HG02870 (cell line): ENCODE measurements around the gene FAF1.

ENCODE experiments used
- ATAC-seq: cut with Tn5 transposase; IDR thresholded peaks from one replicate; pipeline ENCODE4 v1.9.1; 2021; ENCODE audit warnings: mild to moderate bottlenecking, moderate library complexity; ENCODE audit not compliant: unreplicated experiment

FAF1 gene

DNA sequence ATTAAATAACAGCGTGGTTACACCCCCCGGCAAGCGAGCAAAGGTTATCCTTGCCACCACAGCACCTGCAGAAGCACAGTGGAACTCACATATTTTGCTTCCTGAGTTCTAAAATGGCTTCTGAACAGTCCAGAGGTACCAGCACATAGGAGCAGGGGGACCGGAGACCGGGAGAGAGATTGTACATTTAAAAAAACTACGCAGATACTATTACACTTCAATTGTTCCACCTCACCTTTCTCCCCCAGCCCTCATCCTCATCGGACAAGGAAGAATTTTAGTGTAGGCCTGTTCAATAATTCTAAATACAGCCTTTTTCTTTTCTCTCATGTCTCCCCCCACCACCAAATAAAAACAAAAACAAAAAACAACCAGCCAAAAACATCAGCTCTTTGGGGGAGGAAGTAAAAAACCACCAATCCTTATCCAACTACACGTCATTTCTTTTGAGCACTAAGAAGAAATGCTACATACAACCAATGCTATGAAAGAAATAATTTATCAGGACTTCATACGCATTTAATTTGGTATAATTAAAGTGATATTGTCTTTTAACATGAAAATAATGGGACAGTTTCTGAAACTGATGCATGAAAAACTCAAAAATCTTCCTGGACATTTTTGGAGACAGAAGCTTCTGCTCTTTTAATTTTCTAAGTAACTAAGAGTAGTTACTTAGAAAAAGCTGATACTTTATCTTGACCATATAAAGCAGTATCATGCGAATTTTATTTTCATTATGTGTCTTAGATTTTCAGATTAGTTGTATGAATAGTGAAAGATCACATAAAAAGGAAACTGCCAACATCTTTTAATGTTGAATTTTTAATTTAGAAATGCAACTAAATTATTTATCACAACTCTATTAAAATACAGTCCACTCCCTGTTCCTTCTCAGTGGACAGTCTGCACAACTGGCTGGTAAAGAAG, 19.1 kb upstream of the FAF1 start:
- no peak for ATAC-seq

DNA sequence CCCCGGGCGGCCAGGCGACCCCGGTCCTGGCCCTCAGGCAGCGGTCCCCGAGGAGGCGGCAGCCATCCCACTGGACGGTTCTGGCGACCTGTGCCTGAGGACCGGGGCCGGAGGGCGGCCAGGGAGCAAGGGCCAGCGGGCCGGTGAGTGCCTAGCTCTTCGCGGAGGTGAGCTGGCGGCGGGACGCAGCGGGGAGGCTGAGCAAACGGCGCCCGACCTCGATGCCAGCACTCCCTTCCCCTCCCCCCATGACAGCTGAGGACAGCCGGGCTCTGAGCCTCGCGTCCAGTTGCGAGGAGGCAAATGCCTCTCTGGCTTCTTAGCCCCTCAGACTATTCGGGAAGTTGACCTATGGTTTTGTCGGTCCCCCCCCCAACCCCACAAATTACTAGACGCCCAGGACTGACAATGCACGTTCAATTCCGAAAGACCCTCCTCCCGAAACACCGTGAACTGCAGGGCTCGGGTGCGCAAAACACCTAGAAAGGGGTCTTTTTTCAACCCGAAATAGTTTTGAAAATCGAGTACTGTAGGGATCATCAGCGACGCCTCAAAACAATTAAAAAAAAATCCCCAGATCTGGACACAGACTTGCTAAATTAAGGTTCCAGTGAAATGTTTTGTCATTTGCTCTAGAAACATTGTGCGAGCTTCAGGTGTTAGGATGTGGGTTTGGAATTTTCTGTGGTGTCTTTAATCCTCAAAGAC, 18.2 kb upstream of the FAF1 start:
- peak; percentile 31 for ATAC-seq

DNA sequence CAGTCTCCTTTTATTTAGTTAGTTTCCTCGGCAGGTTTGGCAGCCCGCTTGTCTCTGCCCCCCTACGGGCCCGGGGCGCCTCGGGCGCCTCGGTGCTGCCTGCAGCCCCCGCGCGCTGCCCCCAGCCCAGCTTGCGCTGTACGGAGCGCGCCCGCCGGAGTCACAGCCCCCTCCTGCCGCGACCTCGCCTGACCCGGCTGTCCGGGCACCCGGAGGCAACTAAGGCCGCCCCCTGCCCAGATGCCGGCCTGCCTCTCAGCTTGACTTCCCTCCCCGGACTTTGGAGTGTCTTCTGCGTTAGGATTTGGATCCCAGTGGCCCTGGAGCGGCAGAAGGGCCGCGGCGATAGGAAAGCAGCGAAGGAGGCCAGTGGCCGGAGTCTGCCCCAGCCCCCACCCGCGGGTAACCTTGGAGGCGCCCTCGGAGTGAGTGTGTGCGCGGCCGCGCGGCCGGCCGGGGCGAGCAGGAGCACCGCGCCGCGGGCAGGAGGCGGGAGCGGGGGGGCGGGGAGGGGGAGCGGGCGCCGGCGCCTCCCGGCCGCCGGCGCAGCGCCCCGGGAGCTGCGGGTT, 17.6 kb upstream of the FAF1 start:
- ATAC-seq: peak; percentile 34

DNA sequence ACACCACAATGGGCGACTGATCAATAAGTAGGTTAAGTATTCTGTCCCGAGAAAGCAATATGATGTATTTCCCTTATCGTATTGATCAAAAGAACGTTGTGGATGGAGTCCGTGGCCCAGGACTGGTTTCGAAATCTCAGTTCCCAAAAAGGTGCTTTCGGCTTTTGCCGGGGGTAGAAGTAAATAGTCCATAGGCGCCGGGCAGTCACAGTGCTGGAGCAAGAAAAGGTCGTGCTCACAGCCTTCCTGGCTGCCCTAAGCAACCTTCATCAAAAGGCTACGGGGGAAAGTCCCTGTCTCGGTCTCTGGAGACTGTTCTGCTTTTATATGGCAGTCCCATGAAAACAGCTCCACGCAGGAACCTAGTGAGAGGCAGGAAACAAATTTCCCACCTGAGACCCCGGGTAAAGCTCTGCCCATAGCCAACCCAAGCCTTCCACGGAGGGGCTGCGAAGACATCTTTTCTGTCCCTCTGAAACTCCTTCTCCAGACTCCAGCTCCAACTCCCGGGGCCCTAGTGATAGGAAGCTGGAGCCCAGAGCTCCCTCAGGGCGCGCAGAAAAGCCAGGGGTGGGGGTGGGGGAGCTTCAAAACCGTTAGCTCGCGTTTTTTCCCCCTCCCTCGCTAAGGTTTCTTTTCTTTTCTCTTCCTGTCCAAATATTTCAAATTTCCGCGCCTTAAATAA, 17.0 kb upstream of the FAF1 start:
- peak; percentile 62 for ATAC-seq

DNA sequence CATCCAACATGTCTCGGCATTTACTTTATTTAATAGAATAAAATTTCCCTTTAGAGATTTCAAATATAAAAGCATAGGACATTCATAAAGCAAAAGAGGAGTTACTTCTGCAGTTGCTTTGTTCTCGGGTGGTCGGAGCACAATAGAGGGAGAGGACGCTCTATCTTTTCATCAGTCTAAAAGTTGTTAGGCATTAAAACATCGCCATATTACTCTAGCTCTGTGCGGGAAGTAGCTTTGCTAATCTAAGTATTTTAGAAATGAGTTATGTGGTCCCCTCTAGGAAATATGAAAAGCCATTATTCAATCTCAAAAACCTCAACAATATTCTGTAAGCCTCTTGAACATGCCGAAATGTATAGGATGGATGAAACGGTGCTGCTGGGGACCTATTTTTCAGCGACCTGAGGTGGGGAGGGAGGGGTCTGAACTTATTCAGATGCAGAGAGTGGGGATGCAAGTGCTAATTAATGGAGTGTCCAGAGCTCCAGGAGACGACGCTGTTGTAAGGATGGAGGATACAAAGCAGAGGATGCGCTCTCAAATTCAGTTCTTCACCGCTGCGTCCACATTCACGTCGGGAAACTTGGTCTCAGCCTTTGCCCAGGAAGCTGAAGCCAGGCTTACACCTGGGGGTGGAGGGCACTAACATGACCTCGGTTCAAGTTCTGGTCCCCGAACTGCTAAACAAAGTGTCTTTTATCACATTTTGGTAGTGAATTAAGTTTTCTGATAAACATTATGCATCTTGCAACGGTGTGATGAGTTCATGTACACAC, 16.2 kb upstream of the FAF1 start:
- ATAC-seq: peak; percentile 18

DNA sequence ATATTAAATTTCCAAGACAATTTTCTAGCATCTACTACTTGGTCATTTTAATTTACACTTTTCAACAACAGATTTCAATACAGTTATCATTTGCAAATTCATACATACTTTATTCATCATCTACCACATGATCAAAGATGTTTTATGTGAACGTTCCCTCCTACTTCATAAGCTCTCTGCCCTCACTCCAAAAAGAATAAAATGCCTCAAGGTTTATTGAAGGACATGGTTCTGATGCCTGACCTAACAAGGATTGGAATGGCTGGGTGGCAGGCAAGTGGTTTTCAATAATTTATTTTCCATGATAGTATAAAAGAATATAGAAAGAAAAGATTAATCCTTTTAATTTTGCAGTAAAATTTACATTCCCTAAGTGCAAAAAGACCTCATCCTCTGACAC, 15.4 kb upstream of the FAF1 start:
- ATAC-seq: no peak

DNA sequence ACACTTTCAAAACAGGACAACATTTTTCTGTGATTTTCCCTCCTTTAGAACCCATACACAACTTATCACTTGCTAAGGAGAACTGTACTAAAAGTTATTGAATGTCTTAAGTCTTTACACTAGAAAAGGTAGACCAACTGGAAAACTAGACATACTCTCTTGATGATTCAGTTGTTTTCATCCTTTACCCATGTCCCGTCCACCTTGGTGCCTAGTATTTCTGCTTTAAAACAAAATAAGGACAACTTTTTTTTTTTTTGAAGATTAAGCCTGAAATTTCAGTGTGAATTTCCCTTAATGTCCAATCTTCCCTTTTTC, 14.5 kb upstream of the FAF1 start:
- ATAC-seq: no peak

DNA sequence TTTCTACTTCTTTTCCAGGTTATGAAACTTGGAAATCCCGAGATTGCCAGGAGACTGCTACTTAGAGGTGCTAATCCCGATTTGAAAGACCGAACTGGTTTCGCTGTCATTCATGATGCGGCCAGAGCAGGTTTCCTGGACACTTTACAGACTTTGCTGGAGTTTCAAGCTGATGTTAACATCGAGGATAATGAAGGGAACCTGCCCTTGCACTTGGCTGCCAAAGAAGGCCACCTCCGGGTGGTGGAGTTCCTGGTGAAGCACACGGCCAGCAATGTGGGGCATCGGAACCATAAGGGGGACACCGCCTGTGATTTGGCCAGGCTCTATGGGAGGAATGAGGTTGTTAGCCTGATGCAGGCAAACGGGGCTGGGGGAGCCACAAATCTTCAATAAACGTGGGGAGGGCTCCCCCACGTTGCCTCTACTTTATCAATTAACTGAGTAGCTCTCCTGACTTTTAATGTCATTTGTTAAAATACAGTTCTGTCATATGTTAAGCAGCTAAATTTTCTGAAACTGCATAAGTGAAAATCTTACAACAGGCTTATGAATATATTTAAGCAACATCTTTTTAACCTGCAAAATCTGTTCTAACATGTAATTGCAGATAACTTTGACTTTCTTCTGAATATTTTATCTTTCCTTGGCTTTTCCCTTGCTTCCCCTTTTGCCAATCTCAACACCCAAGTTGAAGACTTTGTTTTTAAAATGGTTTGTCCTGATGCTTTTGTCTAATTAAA, 14.0 kb upstream of the FAF1 start:
- ATAC-seq: no peak

DNA sequence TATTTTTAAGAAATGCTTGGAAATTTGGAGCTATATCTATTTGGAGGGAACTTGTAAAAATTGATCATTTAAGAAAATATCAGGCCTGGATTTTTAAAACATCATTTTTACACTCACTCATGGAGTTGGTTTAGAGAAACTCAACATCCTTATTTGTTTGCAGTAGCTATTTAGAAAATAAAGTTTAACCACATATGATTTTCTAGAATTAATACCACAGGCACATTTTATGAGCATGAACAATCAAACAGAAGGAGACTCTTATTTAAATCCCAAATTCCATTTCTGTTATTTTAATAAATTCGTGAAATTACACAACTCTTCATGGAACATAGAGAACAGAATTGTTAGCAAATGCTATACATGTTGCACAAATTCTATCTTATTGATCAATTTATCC, 13.2 kb upstream of the FAF1 start:
- ATAC-seq: no peak

DNA sequence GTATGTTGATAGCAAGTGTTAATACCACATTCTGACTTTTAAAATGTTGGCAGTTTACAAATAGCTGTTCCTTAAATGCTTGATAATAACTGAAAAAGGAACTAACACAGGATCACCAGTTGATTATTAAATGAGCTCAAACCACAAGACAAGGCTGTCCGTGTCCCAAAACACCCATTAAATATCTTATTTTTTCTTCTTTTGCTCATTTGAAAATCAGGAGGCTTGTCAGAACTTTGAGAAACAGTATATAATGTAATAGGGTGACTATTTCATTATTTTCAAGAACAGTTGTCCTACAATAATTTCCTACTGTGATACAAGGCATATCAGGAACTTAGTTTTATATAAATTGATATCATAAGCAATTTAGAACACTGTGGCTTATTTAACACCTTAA, 12.7 kb upstream of the FAF1 start:
- ATAC-seq: no peak

DNA sequence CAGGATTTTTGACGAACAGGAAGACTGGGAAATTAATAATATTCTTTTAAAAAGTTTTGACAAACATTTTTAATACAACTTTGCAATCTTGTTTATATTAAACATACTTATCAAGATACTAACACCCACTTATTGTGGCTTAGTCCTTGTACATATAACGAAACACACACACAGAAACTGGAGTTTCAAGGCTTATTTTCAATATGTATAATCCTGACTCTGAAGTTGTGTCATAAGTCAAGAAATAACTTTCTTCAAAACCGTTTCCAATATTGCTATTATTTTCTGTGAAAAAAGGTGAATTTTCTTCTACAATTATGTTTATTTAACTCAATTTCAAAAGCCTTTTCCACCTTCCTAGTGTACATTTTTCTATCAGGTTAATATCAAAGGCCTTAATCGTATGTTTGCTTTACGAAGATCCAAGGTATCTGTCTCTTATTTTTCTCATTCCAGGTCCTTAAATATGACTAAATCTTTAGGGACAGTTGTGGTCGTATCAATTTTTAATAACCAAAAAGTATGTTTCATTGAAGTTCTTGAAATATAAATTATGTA, 11.8 kb upstream of the FAF1 start:
- no peak for ATAC-seq

DNA sequence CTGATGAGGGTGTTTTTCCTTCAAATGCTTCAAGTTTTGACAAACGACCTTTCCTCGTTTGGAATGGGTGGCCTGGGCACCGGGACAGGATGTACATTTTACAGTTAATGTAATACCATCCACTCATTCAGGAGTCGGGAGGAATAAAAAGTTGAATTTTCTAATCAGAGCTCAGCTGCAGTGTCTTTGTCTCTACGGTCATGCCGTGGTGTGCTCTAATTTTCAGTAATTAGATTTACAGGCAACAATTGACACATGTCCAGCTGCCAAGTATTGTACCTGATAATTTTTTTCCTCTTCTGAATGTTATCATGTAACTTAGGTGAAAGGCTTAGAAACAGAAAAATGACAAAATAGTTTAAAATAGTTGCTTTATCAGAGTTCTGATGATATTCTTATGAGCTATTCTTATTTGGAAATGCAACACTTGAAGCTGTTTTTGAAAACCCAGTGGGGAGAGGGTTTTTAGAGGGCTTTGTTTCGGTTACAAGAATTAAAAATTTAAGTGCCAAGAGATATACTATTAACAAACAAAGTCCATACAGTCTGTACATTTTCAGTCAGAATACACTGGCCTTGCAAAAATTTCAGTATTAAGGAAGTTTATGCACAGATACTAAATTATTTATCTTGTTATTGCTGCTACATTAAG, 11.0 kb upstream of the FAF1 start:
- ATAC-seq: no peak

DNA sequence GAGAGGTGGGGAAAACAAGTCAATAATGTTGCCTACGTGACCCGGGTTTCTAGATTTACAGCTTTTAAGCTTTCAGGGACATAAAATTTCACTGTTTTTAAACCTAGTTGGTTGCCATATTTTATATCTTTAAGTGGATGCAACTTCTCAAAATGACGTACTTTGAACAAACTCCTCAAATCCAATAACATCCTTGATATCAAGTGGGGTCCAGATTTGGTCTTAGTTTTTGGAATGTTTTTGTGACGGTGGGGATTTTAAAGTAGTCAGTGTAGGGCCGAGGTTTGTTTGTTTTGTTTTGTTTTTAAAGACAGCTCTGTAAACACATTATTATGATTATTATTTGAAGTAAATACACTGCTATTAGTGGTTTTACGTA, 10.4 kb upstream of the FAF1 start:
- ATAC-seq: no peak

DNA sequence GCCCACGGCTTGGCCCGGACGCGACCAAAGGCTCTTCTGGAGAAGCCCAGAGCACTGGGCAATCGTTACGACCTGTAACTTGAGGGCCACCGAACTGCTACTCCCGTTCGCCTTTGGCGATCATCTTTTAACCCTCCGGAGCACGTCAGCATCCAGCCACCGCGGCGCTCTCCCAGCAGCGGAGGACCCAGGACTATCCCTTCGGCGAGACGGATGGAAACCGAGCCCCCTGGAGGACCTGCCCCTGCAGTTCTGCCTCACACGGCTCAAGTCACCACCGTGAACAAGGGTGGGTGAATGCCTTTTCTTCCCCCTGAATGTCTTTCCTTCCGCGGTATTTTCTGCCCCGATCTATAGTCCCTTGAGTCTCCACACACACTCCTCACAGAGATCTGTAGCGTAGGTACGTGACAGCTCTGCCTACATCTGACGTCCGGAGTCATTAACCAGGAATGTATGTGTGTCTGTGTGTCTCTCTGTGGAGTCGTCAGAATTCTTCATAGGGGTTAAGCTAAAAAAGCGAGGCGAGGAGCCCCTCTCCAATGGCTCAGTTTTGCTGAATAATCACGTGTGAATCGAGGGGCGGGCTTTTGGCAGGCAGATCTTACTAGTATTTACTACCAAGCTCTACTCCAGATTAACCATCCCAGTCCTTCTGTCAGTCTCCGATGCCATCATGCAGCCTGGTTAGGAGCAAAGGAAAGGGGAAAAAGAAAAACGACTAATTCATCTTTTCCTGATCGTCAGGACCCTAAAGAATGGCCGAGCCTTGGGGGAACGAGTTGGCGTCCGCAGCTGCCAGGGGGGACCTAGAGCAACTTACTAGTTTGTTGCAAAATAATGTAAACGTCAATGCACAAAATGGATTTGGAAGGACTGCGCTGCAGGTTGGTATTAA, 9.8 kb upstream of the FAF1 start, which contains the start of gene CDKN2C:
Gene CDKN2C (plus strand): TSS at position 635 of the 898 bp plus-strand sequence. CDS start 124 bp downstream, at position 759.
- ATAC-seq: peak; percentile 26

DNA sequence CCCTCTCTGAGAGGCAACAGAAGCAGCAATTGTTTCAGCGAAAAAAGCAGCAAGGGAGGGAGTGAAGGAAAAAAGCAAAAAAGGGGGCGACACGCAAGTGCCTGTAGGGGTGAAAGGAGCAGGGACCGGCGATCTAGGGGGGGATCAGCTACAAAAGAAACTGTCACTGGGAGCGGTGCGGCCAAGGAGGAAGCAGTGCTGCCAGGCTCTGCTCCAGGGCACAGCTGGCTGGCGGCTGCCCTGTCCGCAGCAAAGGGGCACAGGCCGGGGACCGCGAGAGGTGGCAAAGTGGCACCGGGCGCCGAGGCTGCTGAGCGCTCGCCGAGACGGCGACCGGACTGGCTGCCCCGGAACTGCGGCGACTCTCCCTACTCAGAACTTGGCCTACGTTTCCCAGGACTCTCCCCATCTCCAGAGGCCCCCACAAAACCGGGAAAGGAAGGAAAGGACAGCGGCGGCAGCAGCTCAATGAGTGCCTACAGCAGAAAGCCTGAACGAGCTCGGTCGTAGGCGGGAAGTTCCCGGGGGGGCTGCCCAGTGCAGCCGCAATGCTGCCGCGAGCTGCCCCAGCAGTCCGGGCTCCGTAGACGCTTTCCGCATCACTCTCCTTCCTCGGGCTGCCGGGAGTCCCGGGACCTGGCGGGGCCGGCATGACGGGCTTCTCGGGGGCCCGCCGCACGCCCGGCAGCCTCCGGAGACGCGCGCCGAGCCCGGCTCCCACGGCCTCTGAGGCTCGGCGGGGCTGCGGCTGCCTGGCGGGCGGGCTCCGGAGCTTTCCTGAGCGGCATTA, 8.9 kb upstream of the FAF1 start:
- peak; percentile 11 for ATAC-seq

DNA sequence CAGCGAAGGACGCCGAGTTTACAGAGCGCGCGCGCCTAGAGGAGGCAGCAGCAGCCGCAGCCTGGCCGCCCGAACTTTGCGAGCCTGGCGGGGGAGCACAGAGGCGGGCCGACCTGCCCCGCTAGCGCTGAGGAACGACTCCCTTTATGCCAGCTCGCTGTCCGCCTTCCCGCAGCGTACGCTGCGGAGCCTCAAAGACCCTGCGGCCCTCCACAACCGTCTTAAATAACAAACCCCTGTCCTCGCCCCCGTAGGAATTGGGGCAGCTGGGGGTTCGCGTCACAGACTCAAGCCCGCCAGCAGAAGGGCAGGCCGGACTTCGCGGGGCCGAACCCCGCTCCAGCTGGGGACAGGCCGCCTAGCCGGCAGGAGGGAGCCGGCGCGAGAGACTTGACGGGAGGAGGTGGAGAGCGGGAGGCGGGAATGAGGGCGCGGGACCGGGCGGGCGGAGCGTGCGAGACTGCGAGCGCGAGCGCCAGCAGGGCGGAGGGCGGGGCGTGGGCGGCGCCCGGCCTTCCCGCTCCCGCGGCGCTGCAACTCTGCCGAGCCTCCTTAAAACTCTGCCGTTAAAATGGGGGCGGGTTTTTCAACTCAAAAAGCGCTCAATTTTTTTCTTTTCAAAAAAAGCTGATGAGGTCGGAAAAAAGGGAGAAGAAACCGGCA, 8.2 kb upstream of the FAF1 start:
- peak; percentile 49 for ATAC-seq
